ENCODE results near the gene HSP90AB1. TPM values are rescaled to one million over a fixed set of nuclear protein-coding genes. Genes with fewer than 3 reads are reported as not detected.

HSP90AB1 gene
- total RNA-seq, 1 donor from 2014 or later = 759 TPM

GRCh38 chr6:44268095-44268628 is 21.3 kb downstream of the HSP90AB1 start:
- DNase-seq (ENCODE audit: low read depth) = peak; percentile 46

GRCh38 chr6:44269178-44269920 is 22.4 kb downstream of the HSP90AB1 start:
- DNase-seq (ENCODE audit: low read depth) = no peak

- no peak for DNase-seq (ENCODE audit: low read depth)
Measured at GRCh38 chr6:44269921-44270525, 23.1 kb downstream of the HSP90AB1 start, which contains the start of gene TMEM151B. Gene TMEM151B, plus strand, starts transcription at chr6:44270450. Its CDS starts 293 bp downstream, at chr6:44270743.

- no peak for DNase-seq (ENCODE audit: low read depth)
Measured at GRCh38 chr6:44270526-44271405, 23.9 kb downstream of the HSP90AB1 start.

GRCh38 chr6:44271406-44271723 is 24.5 kb downstream of the HSP90AB1 start:
- DNase-seq (ENCODE audit: low read depth) = no peak

GRCh38 chr6:44271914-44272313 is 25.0 kb downstream of the HSP90AB1 start:
- no peak for DNase-seq (ENCODE audit: low read depth)

- DNase-seq (ENCODE audit: low read depth) = no peak
Measured at GRCh38 chr6:44272529-44272928, 25.6 kb downstream of the HSP90AB1 start.

GRCh38 chr6:44272999-44273566 is 26.2 kb downstream of the HSP90AB1 start:
- no peak for DNase-seq (ENCODE audit: low read depth)

- DNase-seq (ENCODE audit: low read depth) = no peak
Measured at GRCh38 chr6:44273617-44274016, 26.7 kb downstream of the HSP90AB1 start.

- no peak for DNase-seq (ENCODE audit: low read depth)
Measured at GRCh38 chr6:44275271-44275748, 28.4 kb downstream of the HSP90AB1 start.

GRCh38 chr6:44275749-44276648 is 29.1 kb downstream of the HSP90AB1 start:
- no peak for DNase-seq (ENCODE audit: low read depth)

- no peak for DNase-seq (ENCODE audit: low read depth)
Measured at GRCh38 chr6:44276667-44277640, 30.1 kb downstream of the HSP90AB1 start.

- no peak for DNase-seq (ENCODE audit: low read depth)
Measured at GRCh38 chr6:44277763-44278162, 30.9 kb downstream of the HSP90AB1 start.

GRCh38 chr6:44278315-44278714 is 31.4 kb downstream of the HSP90AB1 start:
- no peak for DNase-seq (ENCODE audit: low read depth)

GRCh38 chr6:44278774-44279697 is 32.1 kb downstream of the HSP90AB1 start:
- no peak for DNase-seq (ENCODE audit: low read depth)

- no peak for DNase-seq (ENCODE audit: low read depth)
Measured at GRCh38 chr6:44284121-44284520, 37.2 kb downstream of the HSP90AB1 start.

- DNase-seq (ENCODE audit: low read depth) = no peak
Measured at GRCh38 chr6:44284867-44285266, 38.0 kb downstream of the HSP90AB1 start.

GRCh38 chr6:44285552-44286284 is 38.8 kb downstream of the HSP90AB1 start:
- DNase-seq (ENCODE audit: low read depth) = peak; percentile 23
